ENCODE data around the gene PEPD.

PEPD gene

DNA sequence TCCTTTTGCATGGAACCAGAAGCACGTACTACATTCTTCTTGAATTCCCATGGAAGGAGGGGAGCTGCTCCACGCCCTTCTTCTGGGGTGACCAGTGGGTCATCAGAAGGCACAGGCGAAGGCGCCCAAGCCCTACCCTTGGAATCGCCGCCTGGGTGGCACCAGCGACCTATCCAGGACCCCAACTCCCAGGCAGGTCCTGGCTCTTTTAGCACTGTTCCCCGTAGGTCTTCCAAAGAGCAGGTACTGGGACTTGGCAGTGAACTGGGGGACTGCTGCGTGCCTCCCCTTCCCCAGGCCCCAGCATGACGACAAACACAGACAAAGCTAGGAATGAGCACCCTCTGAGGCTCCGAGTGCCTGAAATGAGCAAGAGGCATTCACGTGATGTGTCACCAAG is 103.1 kb downstream of the PEPD start:
- DNase-seq, result no peak

DNA sequence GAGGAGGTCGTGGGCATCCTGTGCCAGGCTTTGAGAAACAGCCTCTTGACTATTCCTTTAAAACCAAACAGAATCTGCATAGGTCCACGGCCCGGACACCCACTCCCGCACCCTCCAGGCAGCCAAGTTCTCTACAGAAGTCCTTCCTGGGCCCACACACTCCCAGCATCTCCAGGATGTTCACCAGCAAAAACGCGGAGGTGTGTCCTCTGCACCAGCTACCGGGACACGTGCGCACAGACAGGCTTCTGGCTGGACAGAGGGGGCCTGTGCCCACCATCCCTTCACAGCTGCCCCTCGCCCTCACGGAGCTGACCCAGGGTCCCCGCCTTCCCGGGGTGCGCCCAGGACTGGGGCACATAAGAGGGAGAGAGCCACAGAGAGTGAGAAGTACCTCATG is 103.8 kb downstream of the PEPD start:
- DNase-seq, result no peak

DNA sequence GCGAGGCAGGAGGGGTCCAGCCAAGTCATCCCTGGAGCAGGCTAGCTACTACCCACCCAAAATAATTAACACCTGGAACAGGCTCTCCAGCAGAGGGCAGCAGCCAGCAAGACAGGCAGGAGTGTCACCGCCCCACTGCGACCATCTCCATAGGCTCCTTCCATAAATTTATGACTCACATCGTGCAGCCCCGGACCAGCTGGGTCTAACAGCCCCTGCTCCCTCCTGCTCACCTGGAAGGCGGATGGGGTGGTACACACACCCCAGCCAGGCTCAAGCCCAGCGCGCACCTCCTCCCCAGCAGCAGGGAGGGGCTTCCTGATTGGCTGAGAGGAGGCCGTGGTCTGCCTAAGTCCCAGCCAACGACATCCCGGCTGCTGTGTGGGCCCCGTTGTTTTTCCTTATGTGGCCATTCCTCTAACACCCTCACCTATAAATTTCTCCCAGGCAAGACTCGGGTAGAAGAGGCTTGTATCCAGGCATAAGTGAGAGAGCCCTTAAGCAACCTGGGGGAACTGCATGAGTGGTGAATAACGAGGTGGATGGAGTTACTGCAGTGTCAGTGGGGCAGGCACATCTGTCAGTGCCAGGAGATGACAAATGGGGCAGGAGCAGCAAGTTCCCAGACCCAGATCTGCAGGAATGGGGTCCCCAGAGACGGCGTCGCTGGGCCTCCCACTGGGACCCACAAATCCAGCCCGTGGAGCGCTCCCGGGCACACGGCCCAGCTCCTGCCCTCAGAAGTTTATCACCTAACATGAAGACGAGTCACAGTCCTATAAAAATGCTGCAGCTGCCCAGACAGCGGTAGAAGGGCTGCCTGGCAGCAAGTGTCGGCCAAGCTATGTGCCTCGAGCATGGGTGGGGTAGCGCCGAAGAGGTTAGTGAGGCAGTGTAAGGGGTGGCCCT is 105.0 kb downstream of the PEPD start:
- DNase-seq, result peak; percentile 75

DNA sequence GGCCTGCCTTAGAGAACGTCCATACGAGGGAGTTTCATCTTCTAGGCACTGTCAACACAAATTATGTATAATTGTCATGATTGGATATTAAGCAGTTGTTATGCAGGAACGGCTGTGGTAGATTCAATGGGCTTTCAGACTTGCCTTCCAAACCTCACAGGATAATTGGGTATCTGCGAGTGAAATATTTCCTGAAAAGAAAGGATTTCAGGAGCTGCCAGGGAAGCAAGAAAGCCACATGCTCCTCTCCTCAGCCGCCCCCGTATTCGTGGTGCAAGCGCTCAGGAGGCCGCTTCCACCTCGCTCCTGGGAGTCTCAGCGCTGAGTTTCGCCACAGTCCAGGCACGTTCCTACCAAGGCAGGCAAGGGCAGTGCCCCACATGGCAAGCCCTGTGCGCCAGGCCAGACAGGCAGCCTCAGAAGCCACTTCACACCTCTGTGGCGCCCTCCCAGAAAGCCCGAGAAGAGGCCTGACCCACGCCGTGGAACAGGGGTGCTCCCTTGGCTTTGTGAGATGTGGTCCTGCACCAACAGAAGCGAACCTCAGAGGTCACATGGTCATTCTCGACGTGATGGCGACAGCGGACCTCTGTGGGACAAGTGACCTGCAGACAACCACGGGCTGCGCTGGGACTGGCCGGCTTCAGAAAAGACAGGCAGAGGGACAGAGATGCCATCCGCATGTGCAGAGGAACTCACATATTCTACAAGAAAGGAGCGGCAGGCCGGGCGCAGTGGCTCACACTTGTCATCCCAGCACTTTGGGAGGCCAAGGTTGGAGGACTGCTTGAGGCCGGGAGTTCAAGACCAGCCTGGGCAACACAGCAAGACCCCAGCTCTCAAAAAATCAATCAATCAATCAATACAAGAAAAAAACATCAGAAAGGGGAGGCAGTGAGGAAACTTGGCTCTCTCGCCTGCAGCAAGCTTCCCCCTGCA is 106.7 kb downstream of the PEPD start:
- no peak for DNase-seq

DNA sequence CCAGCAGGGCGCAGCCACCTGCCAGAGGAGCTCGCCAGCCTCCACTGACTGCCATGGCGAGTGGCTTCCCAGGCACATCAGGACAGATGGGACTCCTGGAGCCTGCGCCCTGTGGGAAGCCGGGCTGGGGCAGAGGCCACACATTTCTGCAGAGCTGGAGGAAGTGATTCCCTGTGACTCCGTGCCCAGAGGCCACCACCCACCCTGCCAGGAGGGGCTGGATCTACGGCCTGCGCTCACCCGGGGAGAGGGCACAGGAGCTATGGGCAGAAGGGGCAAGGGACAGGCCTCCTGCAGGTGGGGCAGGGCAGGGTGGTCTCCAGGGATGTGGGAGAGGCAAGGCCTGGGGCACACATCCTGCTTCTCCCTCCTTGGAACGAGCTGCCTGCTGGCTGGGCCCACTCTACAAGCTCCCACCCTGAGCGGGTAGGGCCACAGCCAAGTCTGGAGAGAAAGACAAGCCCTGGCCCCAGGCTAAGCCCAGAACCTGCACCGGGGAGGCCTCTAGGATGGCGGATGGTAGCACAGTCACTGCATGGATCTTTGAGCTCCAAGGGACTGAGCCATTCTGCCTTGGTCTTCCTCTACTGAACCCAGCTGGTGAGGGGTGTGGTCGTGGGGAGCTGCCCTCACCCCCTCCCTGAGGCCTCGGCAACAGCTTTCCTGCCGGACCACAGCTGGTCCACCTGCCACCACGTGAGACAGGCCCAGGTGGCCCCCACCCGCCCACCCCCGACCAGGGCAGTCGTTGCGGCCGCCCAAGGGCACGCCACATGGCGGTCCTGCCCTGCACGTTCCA is 107.5 kb downstream of the PEPD start:
- DNase-seq, result no peak

DNA sequence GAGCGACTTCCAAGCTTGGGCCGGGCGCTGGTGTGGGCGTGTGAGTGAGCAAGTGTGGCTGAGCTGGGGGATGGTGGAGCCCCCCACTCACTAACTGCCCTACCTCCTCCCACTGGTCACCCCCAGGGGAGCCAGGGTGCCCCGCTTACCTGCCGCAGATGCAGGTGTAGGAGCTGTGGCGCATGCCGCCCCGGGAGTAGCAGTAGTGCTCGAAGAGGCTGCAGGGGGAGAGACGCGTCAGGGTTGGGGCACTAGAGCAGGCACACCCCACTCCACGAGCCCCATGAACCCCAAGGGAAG is 108.2 kb downstream of the PEPD start:
- DNase-seq, result no peak

DNA sequence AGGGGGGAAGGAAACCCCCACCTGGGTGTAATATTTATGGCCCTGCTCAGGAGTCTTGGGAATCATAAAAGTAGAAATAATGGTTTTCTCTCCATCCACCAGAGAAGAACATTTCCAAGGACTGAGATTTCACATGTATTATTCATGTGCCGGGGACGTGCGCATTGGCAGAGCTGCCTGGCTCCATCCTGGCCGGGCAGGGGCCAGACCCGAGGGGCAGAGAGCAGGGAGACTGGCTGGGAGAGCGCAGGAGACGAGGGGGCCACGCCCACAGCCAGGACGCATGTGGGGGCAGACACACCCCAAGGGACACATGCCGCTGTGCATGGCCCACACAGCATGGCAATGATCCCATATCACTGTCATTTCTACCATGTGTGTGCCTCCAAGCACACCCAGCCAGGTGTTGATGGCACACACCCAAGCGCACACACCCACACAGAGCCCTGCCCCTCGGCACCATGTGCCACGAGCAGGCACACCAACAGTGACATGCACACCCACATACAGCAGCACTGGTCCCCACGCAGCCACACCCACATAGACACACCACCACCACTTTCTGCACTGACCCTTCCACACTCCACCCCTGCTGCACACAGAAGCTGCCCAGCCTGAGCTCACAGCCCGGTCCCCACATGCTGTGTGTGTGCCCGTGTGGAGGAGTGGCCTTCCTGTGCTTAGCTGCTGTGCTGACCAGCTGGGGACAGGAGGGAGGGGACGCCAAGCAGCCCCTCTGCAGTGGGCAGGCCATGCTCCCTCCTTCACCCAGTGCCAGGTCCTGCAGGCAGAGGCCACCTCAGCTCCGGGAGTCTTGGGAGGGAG is 108.8 kb downstream of the PEPD start:
- DNase-seq, result no peak

DNA sequence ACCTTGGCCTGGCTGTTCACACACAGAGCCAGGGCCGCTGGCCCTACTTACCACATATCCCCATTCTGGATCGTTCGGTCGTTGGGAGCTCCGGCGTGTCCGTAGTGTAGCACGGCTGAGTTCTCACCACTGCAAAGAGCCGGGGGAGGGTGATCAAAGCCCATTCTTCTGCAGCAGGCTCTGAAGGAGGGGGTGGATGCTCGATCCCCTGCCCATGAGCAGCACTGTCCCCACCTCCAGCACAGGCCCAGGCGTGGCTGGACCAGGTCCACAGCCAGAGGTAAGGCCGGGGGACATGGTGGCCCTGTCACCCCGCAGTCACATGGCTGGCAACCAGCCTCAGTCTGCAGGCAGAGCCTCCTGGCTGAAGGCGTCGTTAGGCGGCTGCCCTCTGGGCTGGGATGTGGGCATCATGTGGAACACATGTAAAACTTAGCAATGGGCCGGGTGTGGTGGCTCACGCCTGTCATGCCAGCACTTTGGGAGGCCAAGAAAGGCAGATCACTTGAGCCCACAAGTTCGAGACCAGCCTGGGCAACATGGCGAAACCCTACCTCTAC is 109.9 kb downstream of the PEPD start:
- no peak for DNase-seq

DNA sequence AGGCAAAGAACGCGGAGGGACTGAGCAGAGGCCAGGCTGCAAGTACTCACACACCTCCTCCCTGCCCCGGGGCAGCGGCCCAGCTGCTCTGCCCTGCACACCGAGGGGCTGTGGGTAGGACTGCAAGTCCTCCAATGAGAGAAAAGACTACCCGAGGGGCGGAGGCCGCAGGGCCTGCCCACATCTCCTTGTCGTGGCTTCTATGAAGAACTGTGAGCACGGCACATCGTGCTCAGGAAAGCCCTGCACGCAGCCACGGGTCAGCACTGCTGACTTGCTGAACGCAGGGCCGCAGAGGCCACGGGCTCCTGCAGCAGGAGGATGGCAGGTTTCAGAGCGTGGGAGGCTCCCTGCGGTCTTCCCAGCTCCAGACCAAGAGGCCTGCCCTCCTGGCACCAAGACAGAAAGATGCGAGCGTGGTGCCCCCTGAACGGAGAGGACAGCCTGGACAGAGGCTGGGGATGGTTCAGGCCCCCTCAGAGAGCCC is 110.6 kb downstream of the PEPD start:
- no peak for DNase-seq

DNA sequence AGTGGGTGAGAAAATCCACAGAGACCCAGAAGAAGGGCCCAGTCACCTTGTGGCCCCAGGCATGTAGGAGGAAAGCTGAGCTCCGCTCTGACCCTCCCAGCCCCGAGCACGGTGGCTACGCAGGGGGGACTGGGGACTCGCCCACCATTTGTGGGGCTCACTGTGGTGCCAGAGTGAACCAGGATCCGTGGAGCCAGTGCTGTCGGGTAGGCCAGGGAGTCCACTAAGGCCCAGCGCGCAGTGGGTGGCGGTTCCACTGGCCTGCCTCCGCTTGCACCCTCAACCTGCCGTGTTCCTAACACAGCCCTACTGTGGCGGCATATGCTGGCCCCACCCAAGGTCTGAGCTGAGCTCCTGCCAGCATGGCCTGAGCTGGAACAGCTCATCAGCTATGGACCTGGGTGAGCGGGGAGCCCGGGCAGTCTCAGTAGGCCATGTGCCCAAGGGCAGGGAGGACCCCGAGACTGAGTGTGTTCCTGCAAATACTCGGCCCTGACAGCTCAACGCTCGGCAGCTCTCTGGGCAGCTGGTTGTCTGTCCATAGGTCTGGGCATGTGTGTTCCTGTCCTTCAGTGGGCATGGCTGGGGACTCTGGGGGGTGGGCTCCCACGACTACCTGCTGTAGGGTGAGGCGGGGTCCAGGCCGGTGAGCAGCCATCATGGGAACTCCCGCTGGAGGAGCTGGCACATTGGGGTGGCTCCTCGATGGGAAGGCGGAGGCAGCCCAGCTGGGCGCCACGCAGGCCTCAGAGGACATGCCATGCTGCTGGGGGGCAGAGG is 111.5 kb downstream of the PEPD start:
- DNase-seq, result no peak

DNA sequence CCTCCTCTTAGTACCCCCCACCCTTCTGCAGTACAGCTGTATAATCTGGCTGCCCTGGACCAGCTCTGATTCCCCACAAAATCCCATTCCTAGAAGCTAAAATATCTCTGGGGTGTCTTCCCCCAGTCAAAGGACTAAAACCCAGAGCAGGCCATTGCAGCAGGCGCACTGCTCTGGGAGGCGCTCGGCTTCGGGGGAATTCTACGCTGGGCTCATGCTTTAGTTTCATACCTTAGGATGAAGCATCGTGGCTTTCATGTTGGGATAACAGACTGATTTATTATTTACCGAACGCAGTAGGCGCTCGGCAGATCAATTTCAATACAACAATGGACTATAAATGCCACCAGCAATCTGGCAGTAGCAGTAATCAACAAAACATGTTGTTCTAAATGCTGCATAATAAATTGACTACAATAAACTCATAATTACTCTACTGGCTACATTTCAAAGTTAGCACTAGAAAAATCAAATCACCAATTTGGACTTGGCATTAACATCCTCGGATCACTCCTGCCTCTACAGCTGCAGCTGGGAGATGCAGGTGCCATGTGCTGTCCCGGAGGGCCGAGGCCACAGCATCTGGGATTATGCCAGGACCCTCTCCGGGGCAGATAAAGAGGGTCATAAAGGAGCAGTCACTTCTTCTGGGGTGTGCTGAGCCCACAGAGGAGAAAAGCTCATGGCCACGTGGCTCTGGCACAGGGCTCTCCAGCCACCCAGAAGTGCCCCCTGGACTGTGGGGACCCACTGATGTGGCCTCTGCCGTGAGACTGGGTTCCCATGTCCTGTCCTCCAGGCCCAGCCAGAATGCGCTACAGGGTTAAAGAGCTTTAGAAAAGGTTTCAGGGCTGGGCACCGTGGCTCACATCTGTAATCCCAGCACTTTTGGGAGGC is 112.8 kb downstream of the PEPD start:
- DNase-seq, result no peak

DNA sequence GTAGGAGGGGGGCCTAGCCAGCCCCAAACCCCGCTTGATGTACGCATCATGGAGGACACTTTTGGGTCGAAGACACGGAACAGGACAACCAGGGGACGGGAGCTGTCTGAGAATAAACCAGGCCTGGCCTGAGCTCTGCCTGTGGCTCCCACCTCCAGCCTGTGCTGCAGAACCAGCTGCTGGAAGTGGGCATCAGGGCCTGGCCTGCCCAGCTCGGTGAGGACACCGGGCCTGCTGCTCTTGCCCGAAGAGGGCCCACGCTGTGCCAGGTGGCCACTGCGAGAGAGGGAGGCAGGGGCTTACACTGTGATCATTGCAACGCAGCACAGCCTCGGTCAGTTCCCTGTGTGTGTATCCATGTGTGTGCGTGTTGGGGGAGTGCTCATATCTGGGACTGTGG is 113.5 kb downstream of the PEPD start:
- DNase-seq, result no peak

DNA sequence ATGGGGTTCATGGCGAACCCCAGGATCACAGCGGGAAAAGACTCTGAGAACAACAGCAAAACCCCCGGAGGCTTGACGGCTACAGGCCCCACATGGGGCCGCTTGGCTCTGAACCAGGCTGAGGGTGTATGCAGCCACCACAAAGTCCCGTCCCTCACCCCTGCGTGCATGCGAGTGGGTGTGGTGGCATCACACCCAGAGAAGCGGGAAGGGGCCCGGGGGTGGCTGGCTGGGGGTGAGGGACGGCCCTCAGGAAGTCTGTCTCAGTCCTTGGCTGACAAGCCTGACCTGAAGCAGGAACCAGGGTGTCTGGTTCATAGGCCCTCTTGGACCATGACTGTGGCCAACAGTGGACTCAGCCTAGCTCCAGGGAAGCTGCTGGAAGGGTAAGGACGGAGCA is 113.9 kb downstream of the PEPD start:
- DNase-seq, result peak; percentile 79

DNA sequence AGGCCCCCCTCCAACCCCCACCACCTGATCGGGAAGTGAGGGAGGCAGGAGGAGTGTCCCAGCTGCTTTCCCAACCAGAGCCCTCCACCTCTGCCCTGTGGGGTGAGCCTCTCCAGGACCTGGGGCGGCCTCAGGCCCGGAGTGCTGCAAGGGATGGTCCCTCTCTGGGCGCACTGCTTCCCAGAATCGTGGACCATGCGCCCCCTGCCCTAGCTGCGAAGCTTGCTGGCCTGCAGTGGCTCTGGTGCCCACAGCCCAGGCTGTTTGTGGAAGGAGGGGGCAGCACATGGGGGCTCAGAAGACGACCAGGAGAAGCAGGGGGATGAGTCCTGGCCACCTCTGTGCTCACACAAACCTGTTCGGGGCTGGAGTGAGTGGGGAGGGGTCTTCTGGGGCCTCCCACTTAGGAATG is 114.4 kb downstream of the PEPD start:
- no peak for DNase-seq

DNA sequence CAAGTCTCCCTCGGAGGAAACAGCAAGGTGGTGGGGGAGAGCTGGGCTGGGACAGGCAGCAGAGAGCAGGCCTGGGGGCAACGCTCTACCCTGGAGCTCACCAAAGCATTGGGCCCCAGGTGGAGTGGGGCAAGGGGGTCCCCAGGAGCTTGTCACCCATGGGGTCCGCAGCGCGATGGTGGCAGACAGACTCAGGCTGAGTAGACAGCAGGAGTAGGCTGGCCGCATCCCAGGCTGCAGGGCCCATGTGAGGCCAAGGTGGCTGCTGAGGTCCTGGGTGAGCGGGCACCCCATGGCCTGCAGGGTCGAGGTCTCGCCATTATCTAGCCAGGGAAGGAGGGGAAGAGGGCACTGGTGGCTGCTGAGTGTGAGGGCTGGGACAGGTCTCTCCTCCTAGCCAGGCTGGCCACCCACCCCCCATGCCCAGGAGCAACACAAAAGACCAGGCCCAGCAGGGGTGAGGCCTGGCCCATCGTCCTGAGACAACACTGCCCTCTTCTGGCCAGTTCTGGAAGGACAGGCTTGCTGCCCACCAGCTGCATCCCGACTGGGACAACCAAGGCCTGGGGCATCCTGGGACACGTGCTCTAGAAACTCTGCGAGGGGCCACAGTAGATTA is 115.0 kb downstream of the PEPD start:
- DNase-seq, result peak; percentile 74

DNA sequence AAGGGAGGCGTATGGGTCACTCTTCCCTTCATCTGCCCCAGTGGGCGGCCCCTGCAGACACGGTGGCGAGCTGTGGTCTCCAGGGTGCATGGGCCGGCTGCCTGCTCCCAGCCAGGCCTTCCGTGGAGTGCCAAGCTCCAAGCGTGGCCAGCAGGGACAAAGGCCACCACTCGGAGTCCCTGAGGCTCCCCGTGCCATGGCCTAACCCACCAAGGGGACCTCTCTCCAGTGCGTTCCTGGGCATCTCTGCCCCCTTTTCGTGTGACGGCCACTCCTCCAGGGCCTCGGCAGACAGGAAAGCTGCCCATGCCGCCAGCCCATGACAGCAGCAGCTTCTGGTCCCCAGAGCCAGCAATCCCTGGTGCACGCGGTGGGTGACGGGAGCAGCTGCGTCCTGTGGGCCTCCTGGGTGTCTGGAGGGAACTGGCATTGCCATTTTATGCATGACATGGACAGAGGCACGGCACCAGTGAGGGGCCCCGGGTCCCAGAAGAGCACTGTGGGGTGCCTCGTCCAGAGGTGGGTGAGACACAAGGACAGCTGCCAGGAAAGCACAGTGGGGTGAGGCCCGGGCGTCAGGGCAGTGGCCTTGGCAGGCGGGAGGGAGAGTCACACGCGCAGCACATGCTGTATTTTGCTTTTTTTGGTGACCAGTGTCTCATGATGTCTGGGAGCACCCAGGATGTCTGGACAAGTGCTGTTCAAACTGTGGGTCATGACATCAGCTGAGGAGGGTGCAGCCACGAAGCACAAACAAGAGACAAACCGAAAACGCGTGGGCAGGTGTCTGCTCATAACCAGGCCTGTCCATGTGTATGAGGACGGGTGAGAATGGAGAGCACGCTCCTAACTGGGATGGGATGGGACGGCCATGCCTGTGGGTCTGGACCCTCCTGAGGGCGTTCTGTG is 115.8 kb downstream of the PEPD start:
- DNase-seq, result no peak

DNA sequence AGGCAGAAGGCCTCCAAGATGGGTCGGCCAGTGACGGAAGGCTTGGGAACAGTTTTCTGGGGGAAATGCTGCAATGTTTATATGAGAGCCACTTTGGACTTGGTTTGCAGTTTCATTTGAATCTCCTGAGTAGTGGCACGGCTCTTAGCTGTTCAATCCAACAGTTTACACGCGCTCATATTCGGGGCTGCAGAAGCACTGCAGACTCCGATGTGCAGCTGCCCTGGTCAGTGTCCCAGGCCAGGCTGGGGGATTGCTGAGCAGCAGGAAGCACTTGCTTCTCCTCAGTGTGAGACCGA is 116.4 kb downstream of the PEPD start:
- DNase-seq, result no peak

DNA sequence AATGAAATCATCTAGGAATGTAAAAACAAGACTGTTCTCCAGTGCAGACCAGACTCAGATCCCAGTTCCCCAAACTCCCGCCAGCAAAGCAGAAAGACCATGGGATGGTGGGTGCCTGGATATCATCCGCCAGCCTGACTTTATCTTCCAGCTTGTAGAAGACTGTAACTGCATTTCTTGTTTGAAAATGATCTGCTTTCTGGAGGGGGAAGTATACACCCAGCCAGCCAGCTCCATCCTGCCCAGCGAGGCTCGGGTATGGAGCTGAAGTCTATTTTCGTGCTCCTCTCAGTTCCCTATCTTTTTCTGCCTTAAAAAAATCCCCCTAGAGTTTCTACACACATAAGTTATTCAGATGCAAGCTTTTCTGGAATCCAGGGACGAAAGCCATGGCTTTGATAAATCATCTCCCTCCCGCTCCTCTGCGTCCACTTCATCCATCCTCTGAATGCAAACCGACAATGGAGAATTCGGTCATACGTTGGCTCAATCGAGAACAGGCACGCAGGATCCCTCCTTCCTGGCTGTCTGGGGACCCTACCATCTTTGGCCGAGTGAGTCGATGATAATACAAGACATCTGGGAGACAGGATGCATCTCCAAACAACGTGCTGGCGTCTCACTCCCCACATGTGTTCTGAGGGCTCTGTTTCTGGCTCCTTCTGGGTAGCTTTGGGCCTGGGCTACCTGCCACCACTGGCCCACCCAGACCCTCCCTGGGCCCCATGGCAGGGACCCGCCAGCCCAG is 116.9 kb downstream of the PEPD start:
- no peak for DNase-seq

Measured in hematopoietic multipotent progenitor cell treated with erythropoietin and hydrocortisone succinate and interleukin-3 and kit ligand, for 8 days (in vitro differentiated cells).